H9 (cell line): ENCODE measurements around the gene DOCK1. TPM values are rescaled to one million over a fixed set of nuclear protein-coding genes. Genes with fewer than 3 reads are reported as not detected.

Source experiments
- DNase-seq: peaks from one replicate; pipeline ENCODE4 v3.0.0-alpha.2; 2017
- H2AFZ ChIP-seq: one replicate; pipeline ENCODE4 v1.6.1; 2013; ENCODE audit warnings: mild to moderate bottlenecking, low read length, control low read depth, moderate library complexity
- H2AK5ac ChIP-seq: 2 replicates; pipeline ENCODE4 v1.6.1; 2013; ENCODE audit warnings: low read length, control low read depth, mixed read lengths; ENCODE audit not compliant: insufficient read length
- H2BK120ac ChIP-seq: one replicate; pipeline ENCODE4 v1.6.1; 2013; ENCODE audit warnings: low read depth, mild to moderate bottlenecking, low read length, control low read depth, inconsistent platforms; ENCODE audit not compliant: poor library complexity, severe bottlenecking
- H2BK12ac ChIP-seq: 2 replicates; pipeline ENCODE4 v1.6.1; 2013; ENCODE audit warnings: low read length, control low read depth, mixed read lengths, low read depth; ENCODE audit not compliant: insufficient read length
- H2BK15ac ChIP-seq: 2 replicates; pipeline ENCODE4 v1.6.1; 2013; ENCODE audit warnings: low read depth, low read length, control low read depth
- H2BK20ac ChIP-seq: one replicate; pipeline ENCODE4 v1.6.1; 2013; ENCODE audit warnings: low read depth, mild to moderate bottlenecking, low read length, control low read depth, inconsistent platforms; ENCODE audit not compliant: poor library complexity, severe bottlenecking
- H2BK5ac ChIP-seq: 2 replicates; pipeline ENCODE4 v1.6.1; 2013; ENCODE audit warnings: low read length, control low read depth, mixed read lengths; ENCODE audit not compliant: insufficient read length
- H3K14ac ChIP-seq: 2 replicates; pipeline ENCODE4 v1.6.1; 2013; ENCODE audit warnings: low read length, control low read depth; ENCODE audit not compliant: insufficient read depth
- H3K18ac ChIP-seq: 2 replicates; pipeline ENCODE4 v1.6.1; 2013; ENCODE audit warnings: low read depth, mild to moderate bottlenecking, mixed read lengths, low read length, control low read depth; ENCODE audit not compliant: insufficient read length
- H3K23ac ChIP-seq: 2 replicates; pipeline ENCODE4 v1.6.1; 2013; ENCODE audit warnings: low read length, control low read depth, mixed read lengths, low read depth; ENCODE audit not compliant: insufficient read length
- H3K23me2 ChIP-seq: 2 replicates; pipeline ENCODE4 v1.6.1; 2013; ENCODE audit warnings: low read depth, mild to moderate bottlenecking, mixed read lengths, low read length, control low read depth; ENCODE audit not compliant: insufficient read length, poor library complexity, severe bottlenecking
- H3K27ac ChIP-seq: 2 replicates; pipeline ENCODE4 v1.5.1; 2013; ENCODE audit warnings: low read length, control low read depth, mixed read lengths, low read depth; ENCODE audit not compliant: insufficient read length
- H3K27me3 ChIP-seq: 2 replicates; pipeline ENCODE4 v1.6.1; 2013; ENCODE audit warnings: low read length, control low read depth, inconsistent platforms; ENCODE audit not compliant: insufficient read depth
- H3K4ac ChIP-seq: 2 replicates; pipeline ENCODE4 v1.6.1; 2013; ENCODE audit warnings: low read depth, mild to moderate bottlenecking, control low read depth, inconsistent platforms, low read length, moderate library complexity
- H3K4me1 ChIP-seq: 2 replicates; pipeline ENCODE4 v1.6.1; 2013; ENCODE audit warnings: low read length, control low read depth, inconsistent platforms; ENCODE audit not compliant: insufficient read depth
- H3K4me2 ChIP-seq: 2 replicates; pipeline ENCODE4 v1.6.1; 2013; ENCODE audit warnings: low read length, control low read depth, mixed read lengths; ENCODE audit not compliant: insufficient read length, insufficient read depth
- H3K56ac ChIP-seq: 2 replicates; pipeline ENCODE4 v1.6.1; 2013; ENCODE audit warnings: low read depth, mild to moderate bottlenecking, mixed read lengths, low read length, control low read depth; ENCODE audit not compliant: insufficient read length
- H3K79me1 ChIP-seq: 2 replicates; pipeline ENCODE4 v1.6.1; 2013; ENCODE audit warnings: low read depth, mild to moderate bottlenecking, moderate library complexity, low read length, control low read depth, inconsistent platforms; ENCODE audit not compliant: insufficient read depth, poor library complexity, severe bottlenecking
- H3K79me2 ChIP-seq: 2 replicates; pipeline ENCODE4 v1.6.1; 2013; ENCODE audit warnings: low read length, control low read depth, inconsistent platforms; ENCODE audit not compliant: insufficient read depth
- H3K9ac ChIP-seq: 2 replicates; pipeline ENCODE4 v1.6.1; 2013; ENCODE audit warnings: low read length, control low read depth, mixed read lengths; ENCODE audit not compliant: insufficient read length; ENCODE audit errors: extremely low read depth
- H3K9me3 ChIP-seq: one replicate; pipeline ENCODE4 v1.6.1; 2013; ENCODE audit warnings: low read depth, low read length, inconsistent platforms; ENCODE audit not compliant: control insufficient read depth
- H3T11ph ChIP-seq: one replicate; pipeline ENCODE4 v1.6.1; 2013; ENCODE audit warnings: mild to moderate bottlenecking, low read length, control low read depth, inconsistent platforms
- H4K20me1 ChIP-seq: one replicate; pipeline ENCODE4 v1.6.1; 2013; ENCODE audit not compliant: control insufficient read depth, insufficient read length, insufficient read depth
- H4K5ac ChIP-seq: 2 replicates; pipeline ENCODE4 v1.6.1; 2013; ENCODE audit warnings: low read depth, mild to moderate bottlenecking, mixed read lengths, low read length, control low read depth; ENCODE audit not compliant: insufficient read length
- H4K8ac ChIP-seq: replicated peaks from 2 replicates; pipeline ENCODE4 v1.6.1; 2013; ENCODE audit warnings: low read length, control low read depth, mixed read lengths, low read depth; ENCODE audit not compliant: insufficient read length
- H4K91ac ChIP-seq: 2 replicates; pipeline ENCODE4 v1.6.1; 2013; ENCODE audit warnings: low read depth, mild to moderate bottlenecking, moderate library complexity, mixed read lengths, low read length, control low read depth; ENCODE audit not compliant: insufficient read length
- H3K27ac Mint-ChIP-seq, 3 experiments: 2 replicates in 2 of 3; 3 replicates in 1 of 3; pipeline ENCODE4 v1.8.0; 2020 to 2021; ENCODE audit warnings: mixed read lengths in 3 of 3, mild to moderate bottlenecking in 1 of 3, moderate library complexity in 1 of 3
- H3K27me3 Mint-ChIP-seq: 2 replicates; pipeline ENCODE4 v1.8.0; 2021; ENCODE audit warnings: low read depth, mild to moderate bottlenecking, moderate library complexity, mixed read lengths
- H3K36me3 Mint-ChIP-seq, 3 experiments: 2 replicates in 2 of 3; 3 replicates in 1 of 3; pipeline ENCODE4 v1.8.0; 2020 to 2021; ENCODE audit warnings: low read depth in 3 of 3, mixed read lengths in 3 of 3; ENCODE audit not compliant: insufficient read depth in 1 of 3
- H3K4me1 Mint-ChIP-seq, 2 experiments: 2 replicates each; pipeline ENCODE4 v1.8.0; 2020; ENCODE audit warnings: mixed read lengths in 2 of 2
- H3K4me3 Mint-ChIP-seq, 2 experiments: 2 replicates in 1 of 2; 3 replicates in 1 of 2; pipeline ENCODE4 v1.8.0; 2020 to 2021; ENCODE audit warnings: mild to moderate bottlenecking in 2 of 2, mixed read lengths in 2 of 2, moderate library complexity in 1 of 2
- H3K9me3 Mint-ChIP-seq, 2 experiments: 2 replicates in 1 of 2; 3 replicates in 1 of 2; pipeline ENCODE4 v1.8.0; 2020; ENCODE audit warnings: mild to moderate bottlenecking in 2 of 2, mixed read lengths in 2 of 2, moderate library complexity in 1 of 2
- whole genome bisulfite sequencing: extraction: QIAGEN DNeasy Blood & Tissue Kit; methylation state at CpG from one replicate; pipeline ENCODE4 v1.1.7; 2013; ENCODE audit warnings: missing lambda C conversion rate, low lambda C conversion rate, mixed read lengths; ENCODE audit not compliant: insufficient read length; ENCODE audit errors: extremely low coverage; 5-methylcytosine and 5-hydroxymethylcytosine counted together
- total RNA-seq: library from RNA; stranded (reverse); gene quantifications from 2 replicates; pipeline ENCODE4 v1.2.1, GENCODE V29; 2021
- TF ChIP-seq, protein P1 (sequence below): fragments of 200-600 bp; sonication (generic); conservative IDR thresholded peaks from 3 replicates; pipeline ENCODE4 v1.8.0; 2021; ENCODE audit warnings: antibody characterized with exemption, mild to moderate bottlenecking

DOCK1 gene
- total RNA-seq, 1 experiment from 2014 or later, result 57.0 TPM

DNA sequence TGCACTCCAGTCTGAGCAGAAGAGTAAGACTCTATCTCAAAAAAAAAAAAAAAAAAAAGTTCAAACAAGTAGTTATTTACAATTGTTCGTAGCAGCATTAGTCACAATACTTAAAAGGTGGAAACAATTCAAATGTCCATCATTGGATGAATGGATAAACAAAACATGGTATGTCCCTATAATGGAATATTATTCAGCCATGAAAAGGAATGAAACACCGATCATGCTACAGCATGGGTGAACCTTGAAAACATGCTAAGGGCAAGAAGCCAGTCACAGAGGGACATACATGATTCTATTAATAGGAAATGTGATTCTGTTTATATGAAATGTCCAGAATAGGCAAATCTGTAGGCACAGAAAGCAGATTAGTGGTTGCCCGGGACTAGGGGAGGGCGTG, 15.9 kb downstream of the DOCK1 start:
- Mint-ChIP-seq H3K4me1 (peaks cover 2 to 14% of the 10 kb centered on the region in 2 experiments), H3K4me3 (no peak overlapping the region), H3K27ac (no peak overlapping the region), H3K36me3 (peaks cover 24 to 30% (median 24%) of the 10 kb centered on the region in 3 experiments; a peak in 6 of 7 replicates), H3K9me3 (0 out of 5 replicates have a peak, but pooled peaks cover 0 to 2% of the 10 kb centered on the region in 2 experiments), H3K27me3 (no peaks in the 10 kb centered on the region)
- no peak overlapping the region for H4K5ac ChIP-seq
- no peak overlapping the region for H3K14ac ChIP-seq
- no peaks in the 10 kb centered on the region for H3K23me2 ChIP-seq
- H3K9me3 ChIP-seq, result no peaks in the 10 kb centered on the region
- no peak overlapping the region for H3K9ac ChIP-seq
- H2BK15ac ChIP-seq, result no peak overlapping the region
- no peak overlapping the region for H2AK5ac ChIP-seq
- no peaks in the 10 kb centered on the region for H4K20me1 ChIP-seq
- H3K56ac ChIP-seq, result no peak overlapping the region
- H3K27ac ChIP-seq, result no peak overlapping the region
- H2BK12ac ChIP-seq, result no peak overlapping the region
- H3K79me2 ChIP-seq, result peaks cover 3% of the 10 kb centered on the region; the same call in 1 of the 2 replicates
- peaks cover 3% of the 10 kb centered on the region for H3K79me1 ChIP-seq
- H3K4me1 ChIP-seq, result no peaks in the 10 kb centered on the region
- H2BK20ac ChIP-seq, result no peak overlapping the region
- H2BK120ac ChIP-seq, result no peak overlapping the region
- no peak overlapping the region for H4K8ac ChIP-seq
- no peak overlapping the region for H2AFZ ChIP-seq
- DNase-seq, result no peak
- no peak overlapping the region for H3K23ac ChIP-seq
- H3K4me2 ChIP-seq, result no peak overlapping the region
- no peak overlapping the region for H3T11ph ChIP-seq
- no CpG with 5 or more reads among the region's 4 CpGs for WGBS
- H3K18ac ChIP-seq, result no peak overlapping the region
- no peak overlapping the region for H3K4ac ChIP-seq
- TF ChIP-seq, protein P1, sequence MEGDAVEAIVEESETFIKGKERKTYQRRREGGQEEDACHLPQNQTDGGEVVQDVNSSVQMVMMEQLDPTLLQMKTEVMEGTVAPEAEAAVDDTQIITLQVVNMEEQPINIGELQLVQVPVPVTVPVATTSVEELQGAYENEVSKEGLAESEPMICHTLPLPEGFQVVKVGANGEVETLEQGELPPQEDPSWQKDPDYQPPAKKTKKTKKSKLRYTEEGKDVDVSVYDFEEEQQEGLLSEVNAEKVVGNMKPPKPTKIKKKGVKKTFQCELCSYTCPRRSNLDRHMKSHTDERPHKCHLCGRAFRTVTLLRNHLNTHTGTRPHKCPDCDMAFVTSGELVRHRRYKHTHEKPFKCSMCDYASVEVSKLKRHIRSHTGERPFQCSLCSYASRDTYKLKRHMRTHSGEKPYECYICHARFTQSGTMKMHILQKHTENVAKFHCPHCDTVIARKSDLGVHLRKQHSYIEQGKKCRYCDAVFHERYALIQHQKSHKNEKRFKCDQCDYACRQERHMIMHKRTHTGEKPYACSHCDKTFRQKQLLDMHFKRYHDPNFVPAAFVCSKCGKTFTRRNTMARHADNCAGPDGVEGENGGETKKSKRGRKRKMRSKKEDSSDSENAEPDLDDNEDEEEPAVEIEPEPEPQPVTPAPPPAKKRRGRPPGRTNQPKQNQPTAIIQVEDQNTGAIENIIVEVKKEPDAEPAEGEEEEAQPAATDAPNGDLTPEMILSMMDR, result no peak
- H2BK5ac ChIP-seq, result no peak overlapping the region
- H4K91ac ChIP-seq, result no peak overlapping the region
- no peaks in the 10 kb centered on the region for H3K27me3 ChIP-seq
